ENCODE results near the gene ZNF3. TPM values are rescaled to one million over a fixed set of nuclear protein-coding genes. Genes with fewer than 3 reads are reported as not detected.
A peak's percentile ranks its signal among the peaks of the same experiment; 100 is the strongest.
"Not testable (repeated sequence)": the region's sequence is repeated elsewhere in the genome, so short reads cannot be mapped to it uniquely, and the experiment has no call there.

Gene ZNF3
- total RNA-seq: 10 to 100 TPM; 22.0 to 26.7 TPM
- polyA plus RNA-seq: 10 to 100 TPM in 1 of 2 donors, 1 to 10 TPM in 1; 6.3 to 24.1 TPM
- long read RNA-seq, donor 1, transcript ZNF3-207 (5 exons, 2,718 nt): minor isoform, 5 of 78 reads
- long read RNA-seq, donor 1, transcript ZNF3-202 (6 exons, 2,799 nt): major isoform, 38 of 78 reads
- long read RNA-seq, donor 1, transcript ZNF3-204 (4 exons, 595 nt): minor isoform, 14 of 78 reads
- long read RNA-seq, donor 1, partial matches to known transcripts: 2 of 78 reads
- long read RNA-seq, donor 1, other reads (novel, unspliced or antisense): 17 of 78 reads
- long read RNA-seq, donor 2, transcript ZNF3-202 (6 exons, 2,799 nt): major isoform, 7 of 19 reads
- long read RNA-seq, donor 2, partial matches to known transcripts: 0 of 19 reads
- long read RNA-seq, donor 2, other reads (novel, unspliced or antisense): 4 of 19 reads

GRCh38 chr7:100081535-100082102 is at the start of gene ZNF3:
TSS of gene ZNF3 (minus strand) at chr7:100081723. CDS start at chr7:100077357, 4,366 bp downstream.
- WGBS, 2 donors: 0 to 1% methylated on average over 54 to 55 of the region's 55 CpGs
- Histone ChIP-seq H3K4me3 (ENCODE audit: low read length in 2 of 2) (peak within 1 kb of the TSS; percentile 61 to 83), H3K36me3 (ENCODE audit: control insufficient read depth in 1 of 2, insufficient read depth in 2 of 2, low read length in 1 of 2) (peaks cover 0 to 3% of the 10 kb centered on the region in 2 donors), H3K4me1 (ENCODE audit: control insufficient read depth in 1 of 2, insufficient read depth in 2 of 2, low read length in 2 of 2) (no peaks in the 10 kb centered on the region), H3K27me3 (ENCODE audit: control insufficient read depth in 1 of 2, insufficient read depth in 2 of 2, low read length in 1 of 2) (no peaks in the 10 kb centered on the region), H3K27ac (ENCODE audit: low read depth in 1 of 2, low read length in 2 of 2) (peak within 1 kb of the TSS in 1 of 2 donors; percentile 26), H3K9me3 (ENCODE audit: control insufficient read depth, low read length) (no peaks in the 10 kb centered on the region)
- peak; percentile 99 for DNase-seq
- intact Hi-C loops (cut with DNase I): loop anchor here in 1 of 2 donors (5.0 kb wide), 1 partner anchor 89 kb away; no protein-coding TSS in a partner anchor
- ATAC-seq (ENCODE audit: low FRiP score): peak; percentile 98

DNA sequence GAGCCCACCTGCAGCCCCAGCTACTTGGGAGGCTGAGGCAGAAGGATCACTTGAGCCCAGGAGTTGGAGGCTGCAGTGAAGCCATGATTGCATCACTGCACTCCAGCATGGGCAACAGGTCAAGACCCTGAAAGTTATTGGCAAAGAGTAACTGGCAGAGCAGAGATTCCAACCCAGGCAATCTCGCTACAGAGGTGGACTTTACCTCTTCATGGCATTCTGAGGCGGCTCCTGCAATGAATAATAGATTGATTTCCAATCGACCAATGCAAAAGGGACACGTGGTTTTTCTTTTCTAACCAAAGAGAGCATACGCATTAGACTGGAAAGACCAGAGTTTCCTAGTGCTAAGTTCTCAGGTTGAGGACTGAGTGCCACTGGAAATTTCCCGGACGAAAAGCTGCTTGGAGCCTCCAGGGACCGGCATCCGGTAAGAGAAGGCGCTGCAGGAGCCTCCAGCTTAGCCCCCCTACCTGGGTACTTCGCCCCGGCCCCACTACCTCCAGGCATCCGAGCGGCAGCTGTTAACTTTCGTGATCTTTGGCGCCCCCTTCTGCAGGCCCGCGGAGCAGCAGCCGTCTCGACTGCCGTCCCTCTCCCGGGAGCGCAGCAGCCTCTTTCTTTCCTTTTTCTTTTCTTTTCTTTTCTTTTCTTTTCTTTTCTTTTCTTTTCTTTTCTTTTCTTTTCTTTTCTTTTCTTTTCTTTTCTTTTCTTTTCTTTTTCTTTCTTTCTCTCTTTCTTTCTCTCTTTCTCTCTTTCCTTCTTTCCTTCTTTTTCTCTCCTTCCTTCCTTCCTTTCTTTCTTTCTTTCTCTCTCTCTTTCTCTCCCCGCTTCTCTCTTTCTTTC is 49.3 kb upstream of the ZNF3 start:
- WGBS, 2 donors: 9 to 11% methylated on average over 24 of the region's 24 CpGs
- Histone ChIP-seq H3K4me3 (ENCODE audit: low read length in 2 of 2) (no peak overlapping the region), H3K4me1 (ENCODE audit: control insufficient read depth in 1 of 2, insufficient read depth in 2 of 2, low read length in 2 of 2) (no peaks in the 10 kb centered on the region), H3K27me3 (ENCODE audit: control insufficient read depth in 1 of 2, insufficient read depth in 2 of 2, low read length in 1 of 2) (no peaks in the 10 kb centered on the region), H3K9me3 (ENCODE audit: control insufficient read depth, low read length) (no peaks in the 10 kb centered on the region), H3K36me3 (ENCODE audit: control insufficient read depth in 1 of 2, insufficient read depth in 2 of 2, low read length in 1 of 2) (no peaks in the 10 kb centered on the region), H3K27ac (ENCODE audit: low read depth in 1 of 2, low read length in 2 of 2) (no peak overlapping the region)
- DNase-seq: peak; percentile 86 to 95
- peak; percentile 54 for ATAC-seq (ENCODE audit: low FRiP score)
- intact Hi-C loops (cut with DNase I): loop anchor here (2.0 to 10.0 kb wide), 2 partner anchors 84 to 140 kb away; partner anchors contain the start of gene PVRIG (in 1 of the 2)

DNA sequence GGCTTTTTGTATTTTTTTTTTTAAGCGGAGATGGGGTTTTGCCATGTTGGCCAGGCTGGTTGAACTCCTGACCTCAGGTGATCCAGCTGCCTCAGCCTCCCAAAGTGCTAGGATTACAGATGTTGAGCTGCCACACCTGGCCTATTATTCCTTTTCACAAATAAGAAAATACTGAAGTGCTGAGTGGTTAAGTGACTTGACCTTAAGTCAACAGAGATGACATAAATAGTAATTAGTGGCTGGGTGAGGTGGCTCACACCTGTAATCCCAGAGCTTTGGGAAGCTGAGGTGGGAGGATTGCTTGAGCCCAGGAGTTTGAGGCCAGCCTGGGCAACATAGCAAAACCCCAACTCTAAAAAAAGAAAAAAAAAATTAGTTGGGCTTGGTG is 48.7 kb upstream of the ZNF3 start:
- 95 to 97% methylated on average over 1 of the region's 1 CpG for WGBS, 2 donors

GRCh38 chr7:100128637-100128963 is 47.1 kb upstream of the ZNF3 start:
- Histone ChIP-seq H3K4me3 (ENCODE audit: low read length in 2 of 2) (no peak overlapping the region), H3K27ac (ENCODE audit: low read depth in 1 of 2, low read length in 2 of 2) (no peak overlapping the region), H3K27me3 (ENCODE audit: control insufficient read depth in 1 of 2, insufficient read depth in 2 of 2, low read length in 1 of 2) (no peaks in the 10 kb centered on the region), H3K36me3 (ENCODE audit: control insufficient read depth in 1 of 2, insufficient read depth in 2 of 2, low read length in 1 of 2) (no peaks in the 10 kb centered on the region), H3K9me3 (ENCODE audit: control insufficient read depth, low read length) (no peaks in the 10 kb centered on the region), H3K4me1 (ENCODE audit: control insufficient read depth in 1 of 2, insufficient read depth in 2 of 2, low read length in 2 of 2) (no peaks in the 10 kb centered on the region)
- WGBS, 2 donors: 47 to 50% methylated on average over 1 of the region's 1 CpG
- intact Hi-C loops (cut with DNase I): loop anchor here in 1 of 2 donors (5.0 kb wide), 1 partner anchor 36 kb away; no protein-coding TSS in a partner anchor
- ATAC-seq (ENCODE audit: low FRiP score) (no peak), DNase-seq (no peak)

More for the DNA sequence above, 48.7 kb upstream of the ZNF3 start:
- not testable (repeated sequence) for H3K9me3 ChIP-seq (ENCODE audit: control insufficient read depth, low read length); H3K4me1 ChIP-seq (ENCODE audit: control insufficient read depth in 1 of 2, insufficient read depth in 2 of 2, low read length in 2 of 2); H3K36me3 ChIP-seq (ENCODE audit: control insufficient read depth in 1 of 2, insufficient read depth in 2 of 2, low read length in 1 of 2); DNase-seq; H3K27ac ChIP-seq (ENCODE audit: low read depth in 1 of 2, low read length in 2 of 2); H3K4me3 ChIP-seq (ENCODE audit: low read length in 2 of 2); H3K27me3 ChIP-seq (ENCODE audit: control insufficient read depth in 1 of 2, insufficient read depth in 2 of 2, low read length in 1 of 2); ATAC-seq (ENCODE audit: low FRiP score)
- intact Hi-C loops (cut with DNase I): loop anchor here (2.0 to 10.0 kb wide), 2 partner anchors 85 to 139 kb away; partner anchors contain the start of gene PVRIG (in 1 of the 2)

DNA sequence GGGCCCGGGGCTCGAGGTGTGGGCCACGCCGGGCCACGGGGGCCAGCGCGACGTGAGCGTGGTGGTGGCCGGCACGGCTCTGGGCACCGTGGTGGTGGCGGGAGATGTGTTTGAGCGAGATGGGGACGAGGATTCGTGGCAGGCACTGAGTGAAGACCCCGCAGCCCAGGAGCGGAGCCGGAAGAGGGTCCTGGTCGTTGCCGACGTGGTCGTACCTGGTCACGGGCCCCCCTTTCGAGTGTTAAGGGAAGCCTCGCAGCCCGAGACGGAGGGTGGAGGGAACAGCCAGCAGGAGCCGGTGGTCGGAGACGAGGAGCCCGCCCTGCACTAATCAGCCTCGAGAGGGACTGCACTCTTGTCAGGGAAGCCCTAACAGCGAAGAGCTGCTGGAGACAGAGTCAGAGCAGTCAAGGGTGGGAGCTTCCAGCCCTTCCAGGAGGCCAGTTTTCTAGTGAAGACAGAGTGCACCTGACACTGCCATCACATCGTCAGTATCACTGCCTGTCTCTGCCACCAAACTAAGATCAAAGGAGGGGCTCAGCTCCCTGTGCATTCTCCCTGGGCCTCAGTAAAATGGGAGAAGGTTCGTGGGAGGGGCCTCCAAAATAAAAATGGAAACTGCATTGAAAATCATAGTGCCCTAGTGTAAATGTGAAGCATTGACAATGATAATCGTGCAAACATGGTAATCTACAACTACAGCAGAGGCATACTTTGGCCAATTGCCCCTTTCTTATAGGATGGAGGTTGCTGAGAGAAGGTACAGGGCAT is 46.5 kb upstream of the ZNF3 start:
- H3K27me3 ChIP-seq (ENCODE audit: control insufficient read depth in 1 of 2, insufficient read depth in 2 of 2, low read length in 1 of 2): no peaks in the 10 kb centered on the region
- ATAC-seq (ENCODE audit: low FRiP score) (peak; percentile 9), DNase-seq (no peak)
- H3K9me3 ChIP-seq (ENCODE audit: control insufficient read depth, low read length): no peaks in the 10 kb centered on the region
- intact Hi-C loops (cut with DNase I): loop anchor here in 1 of 2 donors (2.0 to 5.0 kb wide), 2 partner anchors 27 to 36 kb away; partner anchors contain the start of genes AP4M1 and MCM7
- WGBS, 2 donors: 2% methylated on average over 37 of the region's 37 CpGs
- no peaks in the 10 kb centered on the region for H3K36me3 ChIP-seq (ENCODE audit: control insufficient read depth in 1 of 2, insufficient read depth in 2 of 2, low read length in 1 of 2)
- H3K27ac ChIP-seq (ENCODE audit: low read depth in 1 of 2, low read length in 2 of 2): peak overlapping the region in 1 of 2 donors; percentile 60
- no peaks in the 10 kb centered on the region for H3K4me1 ChIP-seq (ENCODE audit: control insufficient read depth in 1 of 2, insufficient read depth in 2 of 2, low read length in 2 of 2)
- H3K4me3 ChIP-seq (ENCODE audit: low read length in 2 of 2): peak overlapping the region; percentile 50 to 80

- Histone ChIP-seq H3K9me3 (ENCODE audit: control insufficient read depth, low read length) (no peaks in the 10 kb centered on the region), H3K27me3 (ENCODE audit: control insufficient read depth in 1 of 2, insufficient read depth in 2 of 2, low read length in 1 of 2) (no peaks in the 10 kb centered on the region), H3K4me3 (ENCODE audit: low read length in 2 of 2) (peak within 1 kb of the TSS; percentile 50 to 80), H3K27ac (ENCODE audit: low read depth in 1 of 2, low read length in 2 of 2) (peak within 1 kb of the TSS in 1 of 2 donors; percentile 83), H3K36me3 (ENCODE audit: control insufficient read depth in 1 of 2, insufficient read depth in 2 of 2, low read length in 1 of 2) (no peaks in the 10 kb centered on the region), H3K4me1 (ENCODE audit: control insufficient read depth in 1 of 2, insufficient read depth in 2 of 2, low read length in 2 of 2) (no peaks in the 10 kb centered on the region)
- intact Hi-C loops (cut with DNase I): loop anchor here in 1 of 2 donors (2.0 to 5.0 kb wide), 2 partner anchors 26 to 35 kb away; partner anchors contain the start of genes AP4M1 and MCM7
- 0% methylated on average over 71 to 85 of the region's 85 CpGs for WGBS, 2 donors
- peak; percentile 97 for ATAC-seq (ENCODE audit: low FRiP score)
- DNase-seq: peak; percentile 92 to 95
Observed at GRCh38 chr7:100126931-100127865, 45.7 kb upstream of the ZNF3 start, which contains the start of gene MBLAC1. TSS of gene MBLAC1 (plus strand) at chr7:100126967. CDS start at chr7:100127396, 429 bp downstream.

DNA sequence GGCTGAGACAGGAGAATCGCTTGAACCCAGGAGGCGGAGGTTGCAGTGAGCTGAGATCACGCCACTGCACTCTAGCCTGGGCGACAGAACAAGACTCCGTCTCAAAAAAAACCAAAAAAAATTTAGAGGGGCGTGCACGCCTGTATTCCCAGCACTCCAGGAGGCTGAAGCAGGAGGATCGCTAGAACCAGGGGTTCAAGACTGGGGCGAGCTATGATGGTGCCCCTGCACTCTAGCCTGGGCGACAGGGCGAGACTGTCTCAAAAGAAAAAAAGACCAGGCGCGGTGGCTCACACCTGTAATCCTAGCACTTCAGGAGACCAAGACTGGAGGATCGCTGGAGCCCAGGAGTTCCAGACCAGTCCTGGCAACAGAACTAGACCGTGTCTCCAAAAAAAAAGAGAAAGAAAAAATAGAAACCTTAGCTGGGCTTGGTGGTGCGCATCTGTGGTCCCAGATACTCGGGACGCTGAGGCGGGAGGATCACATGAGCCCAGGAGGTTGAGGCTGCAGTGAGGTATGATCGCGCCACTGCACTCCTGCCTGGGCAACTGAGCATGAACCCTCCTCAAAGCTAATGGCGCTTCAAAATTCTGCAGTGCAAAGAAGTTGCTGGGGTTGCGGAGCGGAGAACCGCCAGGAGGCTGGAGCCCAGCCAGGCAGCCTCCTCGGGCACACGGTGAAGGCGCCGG is 44.9 kb upstream of the ZNF3 start:
- Histone ChIP-seq H3K9me3 (ENCODE audit: control insufficient read depth, low read length) (no peaks in the 10 kb centered on the region), H3K36me3 (ENCODE audit: control insufficient read depth in 1 of 2, insufficient read depth in 2 of 2, low read length in 1 of 2) (no peaks in the 10 kb centered on the region), H3K4me1 (ENCODE audit: control insufficient read depth in 1 of 2, insufficient read depth in 2 of 2, low read length in 2 of 2) (no peaks in the 10 kb centered on the region), H3K27me3 (ENCODE audit: control insufficient read depth in 1 of 2, insufficient read depth in 2 of 2, low read length in 1 of 2) (no peaks in the 10 kb centered on the region), H3K4me3 (ENCODE audit: low read length in 2 of 2) (peak overlapping the region; percentile 50 to 80), H3K27ac (ENCODE audit: low read depth in 1 of 2, low read length in 2 of 2) (peak overlapping the region in 1 of 2 donors; percentile 83)
- WGBS, 2 donors: 13% methylated on average over 29 of the region's 29 CpGs
- ATAC-seq (ENCODE audit: low FRiP score) (peak; percentile 39), DNase-seq (peak in 1 of 2 donors; percentile 75)
- intact Hi-C loops (cut with DNase I): loop anchor here in 1 of 2 donors (2.0 to 5.0 kb wide), 2 partner anchors 26 to 34 kb away; partner anchors contain the start of genes AP4M1 and MCM7
